Hepatocyte (in vitro differentiated cells): ENCODE results near the gene NDUFS7. TPM values are rescaled to one million over a fixed set of nuclear protein-coding genes. Genes with fewer than 3 reads are reported as not detected.

ENCODE experiments used
- DNase-seq: peaks from one replicate; pipeline ENCODE4 v3.0.0-alpha.2; 2016; ENCODE audit warnings: low spot score
- H2AFZ ChIP-seq: fragments of 200-600 bp; sonication (generic); 2 replicates; pipeline ENCODE4 v1.6.0; 2016; ENCODE audit warnings: antibody characterized with exemption, mild to moderate bottlenecking
- H3K27ac ChIP-seq: fragments of 200-600 bp; sonication (generic); 2 replicates; pipeline ENCODE4 v1.5.1; 2016; ENCODE audit warnings: mild to moderate bottlenecking
- H3K27me3 ChIP-seq: fragments of 200-600 bp; sonication (generic); 2 replicates; pipeline ENCODE4 v1.6.1; 2016
- H3K36me3 ChIP-seq: fragments of 200-600 bp; sonication (generic); replicated peaks from 2 replicates; pipeline ENCODE4 v1.5.1; 2016; ENCODE audit warnings: low read depth; ENCODE audit not compliant: insufficient read depth
- H3K4me1 ChIP-seq: fragments of 200-600 bp; sonication (generic); 2 replicates; pipeline ENCODE4 v1.5.1; 2016; ENCODE audit warnings: mild to moderate bottlenecking, moderate library complexity; ENCODE audit not compliant: insufficient read depth
- H3K4me2 ChIP-seq: fragments of 200-600 bp; sonication (generic); 2 replicates; pipeline ENCODE4 v1.6.0; 2016
- H3K4me3 ChIP-seq: fragments of 200-600 bp; sonication (generic); 2 replicates; pipeline ENCODE4 v1.5.1; 2016; ENCODE audit warnings: mild to moderate bottlenecking
- H3K79me2 ChIP-seq: fragments of 200-600 bp; sonication (generic); 2 replicates; pipeline ENCODE4 v1.6.0; 2017; ENCODE audit warnings: mild to moderate bottlenecking
- H3K9me2 ChIP-seq: fragments of 200-600 bp; sonication (generic); replicated peaks from 2 replicates; pipeline ENCODE4 v1.6.0; 2017; ENCODE audit warnings: mild to moderate bottlenecking; ENCODE audit not compliant: insufficient read depth
- H3K9me3 ChIP-seq: fragments of 200-600 bp; sonication (generic); 2 replicates; pipeline ENCODE4 v1.5.1; 2016; ENCODE audit warnings: low read depth, mild to moderate bottlenecking
- H4K20me1 ChIP-seq: fragments of 200-600 bp; sonication (generic); 2 replicates; pipeline ENCODE4 v1.6.0; 2016; ENCODE audit warnings: mild to moderate bottlenecking; ENCODE audit not compliant: insufficient read depth, poor library complexity, severe bottlenecking
- EZH2 ChIP-seq: fragments of 200-600 bp; sonication (generic); IDR thresholded peaks from 2 replicates; pipeline ENCODE4 v1.6.1; 2016; ENCODE audit warnings: antibody characterized with exemption, mild to moderate bottlenecking, borderline replicate concordance
- EZH2phosphoT487 ChIP-seq: fragments of 200-600 bp; sonication (generic); IDR thresholded peaks from one replicate; pipeline ENCODE4 v1.6.1; 2018; ENCODE audit warnings: antibody characterized with exemption, mild to moderate bottlenecking, low read depth, moderate library complexity; ENCODE audit not compliant: unreplicated experiment, severe bottlenecking
- WGBS: methylation state at CpG from one replicate; pipeline ENCODE4 v1.1.6; 2016; ENCODE audit warnings: low lambda C conversion rate; ENCODE audit errors: missing lambda C conversion rate; 5-methylcytosine and 5-hydroxymethylcytosine counted together
- polyA plus RNA-seq: library from polyadenylated mRNA; unstranded; fragments of >200 nt; fragmentation: Nextera tagmentation; extraction: Ambion mirVana; gene quantifications from 2 replicates; pipeline ENCODE4 v1.2.1, GENCODE V29; 2016
- total RNA-seq: library from RNA; depleted of rRNA; stranded (reverse); fragments of >200 nt; gene quantifications from 2 replicates; pipeline ENCODE4 v1.2.3, GENCODE V29; 2014
- TF ChIP-seq, protein P1 (sequence below): fragments of 200-600 bp; sonication (generic); IDR thresholded peaks from 2 replicates; pipeline ENCODE4 v1.5.1; 2016; ENCODE audit warnings: antibody characterized with exemption, mild to moderate bottlenecking; ENCODE audit not compliant: poor library complexity

Gene NDUFS7
- total and polyA plus RNA-seq, 2 experiments from 2014 or later: 81.6 to 276 TPM

DNA sequence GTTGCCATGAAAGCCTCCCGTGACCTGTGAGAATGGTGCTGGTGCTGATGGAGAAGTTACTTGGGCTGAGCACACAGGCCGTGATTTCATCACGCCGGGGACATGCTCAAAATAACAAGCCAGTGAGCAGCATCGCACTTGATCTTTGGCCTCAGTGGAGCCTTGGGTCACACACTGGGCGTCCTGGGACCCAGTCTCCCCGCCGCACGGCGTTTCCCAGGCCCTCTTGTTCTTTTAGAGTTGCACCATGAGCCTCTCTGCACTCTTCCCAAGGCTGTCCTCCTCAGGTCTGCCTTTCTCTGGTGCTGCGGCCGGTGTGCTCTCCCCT is 9.5 kb upstream of the NDUFS7 start:
- Histone ChIP-seq H3K36me3 (peaks cover 3% of the 10 kb centered on the region), H3K4me1 (no peaks in the 10 kb centered on the region), H3K4me2 (no peak overlapping the region), H3K9me3 (no peaks in the 10 kb centered on the region), H3K79me2 (no peaks in the 10 kb centered on the region), H4K20me1 (no peaks in the 10 kb centered on the region), H2AFZ (no peak overlapping the region), H3K9me2 (no peaks in the 10 kb centered on the region), H3K4me3 (no peak overlapping the region), H3K27me3 (no peaks in the 10 kb centered on the region), H3K27ac (no peak overlapping the region)
- 97% methylated on average over 11 of the region's 12 CpGs for WGBS
- TF ChIP-seq EZH2phosphoT487: no peak
- DNase-seq: no peak

GRCh38 chr19:1376415-1376805 is 7.3 kb upstream of the NDUFS7 start:
- Histone ChIP-seq H3K27me3 (no peaks in the 10 kb centered on the region), H3K27ac (no peak overlapping the region), H3K36me3 (peaks cover 2% of the 10 kb centered on the region), H3K4me2 (no peak overlapping the region), H3K4me3 (no peak overlapping the region), H3K9me3 (no peaks in the 10 kb centered on the region), H3K9me2 (no peaks in the 10 kb centered on the region), H4K20me1 (no peaks in the 10 kb centered on the region), H3K79me2 (no peaks in the 10 kb centered on the region), H3K4me1 (no peaks in the 10 kb centered on the region), H2AFZ (no peak overlapping the region)
- TF ChIP-seq, protein P1, sequence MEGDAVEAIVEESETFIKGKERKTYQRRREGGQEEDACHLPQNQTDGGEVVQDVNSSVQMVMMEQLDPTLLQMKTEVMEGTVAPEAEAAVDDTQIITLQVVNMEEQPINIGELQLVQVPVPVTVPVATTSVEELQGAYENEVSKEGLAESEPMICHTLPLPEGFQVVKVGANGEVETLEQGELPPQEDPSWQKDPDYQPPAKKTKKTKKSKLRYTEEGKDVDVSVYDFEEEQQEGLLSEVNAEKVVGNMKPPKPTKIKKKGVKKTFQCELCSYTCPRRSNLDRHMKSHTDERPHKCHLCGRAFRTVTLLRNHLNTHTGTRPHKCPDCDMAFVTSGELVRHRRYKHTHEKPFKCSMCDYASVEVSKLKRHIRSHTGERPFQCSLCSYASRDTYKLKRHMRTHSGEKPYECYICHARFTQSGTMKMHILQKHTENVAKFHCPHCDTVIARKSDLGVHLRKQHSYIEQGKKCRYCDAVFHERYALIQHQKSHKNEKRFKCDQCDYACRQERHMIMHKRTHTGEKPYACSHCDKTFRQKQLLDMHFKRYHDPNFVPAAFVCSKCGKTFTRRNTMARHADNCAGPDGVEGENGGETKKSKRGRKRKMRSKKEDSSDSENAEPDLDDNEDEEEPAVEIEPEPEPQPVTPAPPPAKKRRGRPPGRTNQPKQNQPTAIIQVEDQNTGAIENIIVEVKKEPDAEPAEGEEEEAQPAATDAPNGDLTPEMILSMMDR: no peak
- no peak for TF ChIP-seq EZH2phosphoT487
- no peak for TF ChIP-seq EZH2
- no peak for DNase-seq
- WGBS: 99% methylated on average over 17 of the region's 17 CpGs

GRCh38 chr19:1377176-1377964 is 6.3 kb upstream of the NDUFS7 start:
- Histone ChIP-seq H3K4me2 (no peak overlapping the region), H3K27me3 (no peaks in the 10 kb centered on the region), H4K20me1 (no peaks in the 10 kb centered on the region), H3K9me2 (no peaks in the 10 kb centered on the region), H3K36me3 (no peaks in the 10 kb centered on the region), H3K9me3 (no peaks in the 10 kb centered on the region), H3K79me2 (no peaks in the 10 kb centered on the region), H2AFZ (no peak overlapping the region), H3K27ac (no peak overlapping the region), H3K4me3 (no peak overlapping the region), H3K4me1 (no peaks in the 10 kb centered on the region)
- DNase-seq: no peak
- TF ChIP-seq, protein P1: no peak
- 98% methylated on average over 35 of the region's 43 CpGs for WGBS

- Histone ChIP-seq H3K36me3 (no peaks in the 10 kb centered on the region), H3K79me2 (no peaks in the 10 kb centered on the region), H4K20me1 (no peaks in the 10 kb centered on the region), H3K27me3 (no peaks in the 10 kb centered on the region), H3K4me2 (no peak overlapping the region), H3K4me1 (no peaks in the 10 kb centered on the region), H3K4me3 (no peak overlapping the region), H2AFZ (no peak overlapping the region), H3K9me2 (no peaks in the 10 kb centered on the region), H3K9me3 (no peaks in the 10 kb centered on the region), H3K27ac (no peak overlapping the region)
- 92% methylated on average over 33 of the region's 33 CpGs for WGBS
- DNase-seq: no peak
- TF ChIP-seq, protein P1: no peak
- TF ChIP-seq EZH2 (no peak), EZH2phosphoT487 (no peak)
Measured at GRCh38 chr19:1377965-1378785, 5.5 kb upstream of the NDUFS7 start.
